Neural cell (in vitro differentiated cells): ENCODE data around the gene HK1. TPM values are rescaled to one million over a fixed set of nuclear protein-coding genes. Genes with fewer than 3 reads are reported as not detected.
"Not testable (repeated sequence)": the region's sequence is repeated elsewhere in the genome, so short reads cannot be mapped to it uniquely, and the experiment has no call there.

Experiments used
- H2AFZ ChIP-seq: fragments of 200-600, 300-800 bp; sonication (generic), shearing (Covaris generic); 2 replicates; pipeline ENCODE4 v1.6.0; 2014; ENCODE audit warnings: low read depth, mild to moderate bottlenecking, antibody characterized with exemption, low read length, moderate library complexity
- H3F3A ChIP-seq: fragments of 200-600 bp; shearing (Covaris generic); 2 replicates; pipeline ENCODE4 v1.6.1; 2016; ENCODE audit warnings: mild to moderate bottlenecking, moderate library complexity, mixed read lengths, antibody characterized with exemption, low read length; ENCODE audit not compliant: insufficient read depth, poor library complexity, severe bottlenecking
- H3K27ac ChIP-seq: fragments of 200-600, 300-800 bp; sonication (generic), shearing (Covaris generic); 2 replicates; pipeline ENCODE4 v1.5.1; 2014; ENCODE audit warnings: mild to moderate bottlenecking, low read length, moderate library complexity
- H3K27me3 ChIP-seq: fragments of 300-800, 200-600 bp; sonication (generic), shearing (Covaris generic); 2 replicates; pipeline ENCODE4 v1.6.0; 2014; ENCODE audit warnings: mild to moderate bottlenecking, low read depth, low read length, moderate library complexity; ENCODE audit not compliant: insufficient read depth
- H3K36me3 ChIP-seq: fragments of 300-800, 200-600 bp; sonication (generic), shearing (Covaris generic); 2 replicates; pipeline ENCODE4 v1.5.1; 2014; ENCODE audit warnings: mild to moderate bottlenecking, antibody characterized with exemption, low read length, moderate library complexity; ENCODE audit not compliant: insufficient read depth
- H3K4me2 ChIP-seq: fragments of 300-800, 200-600 bp; sonication (generic), shearing (Covaris generic); 2 replicates; pipeline ENCODE4 v1.6.0; 2014; ENCODE audit warnings: mild to moderate bottlenecking, low read length
- H3K4me3 ChIP-seq: fragments of 300-800, 200-600 bp; sonication (generic), shearing (Covaris generic); 2 replicates; pipeline ENCODE4 v1.5.1; 2014; ENCODE audit warnings: mild to moderate bottlenecking, low read length, moderate library complexity
- H3K79me2 ChIP-seq: fragments of 200-600 bp; shearing (Covaris generic); replicated peaks from 2 replicates; pipeline ENCODE4 v1.6.0; 2014; ENCODE audit warnings: mild to moderate bottlenecking, low read length, moderate library complexity; ENCODE audit not compliant: insufficient read depth
- H3K9ac ChIP-seq: fragments of 300-800, 200-600 bp; sonication (generic), shearing (Covaris generic); 2 replicates; pipeline ENCODE4 v1.6.1; 2016; ENCODE audit warnings: mild to moderate bottlenecking, low read length, mixed read lengths
- H3K9me2 ChIP-seq: fragments of 200-600 bp; shearing (Covaris generic); 2 replicates; pipeline ENCODE4 v1.6.1; 2016; ENCODE audit warnings: mild to moderate bottlenecking, low read length, mixed read lengths; ENCODE audit not compliant: insufficient read depth
- H3K9me3 ChIP-seq: fragments of 200-600, 300-800 bp; sonication (generic), shearing (Covaris generic); 2 replicates; pipeline ENCODE4 v1.6.1; 2016; ENCODE audit warnings: mild to moderate bottlenecking, mixed run types, low read length, moderate library complexity, mixed read lengths
- H4K20me1 ChIP-seq: fragments of 200-600 bp; shearing (Covaris generic); 2 replicates; pipeline ENCODE4 v1.6.1; 2016; ENCODE audit warnings: mild to moderate bottlenecking, mixed run types; ENCODE audit not compliant: insufficient read depth
- EP300 ChIP-seq: fragments of 450-650 bp; conservative IDR thresholded peaks from 2 replicates; pipeline ENCODE4 v1.6.1; 2014; ENCODE audit warnings: antibody characterized with exemption, mild to moderate bottlenecking, moderate library complexity; ENCODE audit not compliant: poor library complexity, severe bottlenecking
- EZH2 ChIP-seq: fragments of 200-600, 300-800 bp; shearing (Covaris generic), sonication (generic); IDR thresholded peaks from 2 replicates; pipeline ENCODE4 v1.6.1; 2014; ENCODE audit warnings: antibody characterized with exemption, low read length, borderline replicate concordance, mild to moderate bottlenecking; ENCODE audit not compliant: insufficient read depth, poor library complexity, severe bottlenecking
- MXI1 ChIP-seq: fragments of 450-650 bp; conservative IDR thresholded peaks from 2 replicates; pipeline ENCODE4 v1.6.1; 2014; ENCODE audit warnings: antibody characterized with exemption, mild to moderate bottlenecking; ENCODE audit not compliant: poor library complexity, severe bottlenecking
- POLR2AphosphoS5 ChIP-seq: IDR thresholded peaks from 2 replicates; pipeline ENCODE4 v1.6.1; 2012
- RAD21 ChIP-seq: fragments of 450-650 bp; conservative IDR thresholded peaks from 2 replicates; pipeline ENCODE4 v1.6.1; 2014; ENCODE audit warnings: antibody characterized with exemption, mild to moderate bottlenecking, moderate library complexity
- SMC3 ChIP-seq: fragments of 450-650 bp; conservative IDR thresholded peaks from 2 replicates; pipeline ENCODE4 v1.6.1; 2014; ENCODE audit warnings: antibody characterized with exemption, mild to moderate bottlenecking, moderate library complexity; ENCODE audit not compliant: poor library complexity
- TAF1 ChIP-seq: IDR thresholded peaks from 2 replicates; pipeline ENCODE4 v1.6.1; 2012; ENCODE audit warnings: low read depth
- polyA plus RNA-seq: library from polyadenylated mRNA; depleted of rRNA; stranded (reverse); fragments of >200 nt; gene quantifications from 2 replicates; pipeline ENCODE4 v1.2.3, GENCODE V29; 2014
- TF ChIP-seq, protein P1 (sequence below): IDR thresholded peaks from 2 replicates; pipeline ENCODE4 v1.6.1; 2012; ENCODE audit warnings: borderline replicate concordance
- TF ChIP-seq, protein P2 (sequence below): fragments of 450-650 bp; IDR thresholded peaks from 2 replicates; pipeline ENCODE4 v1.5.1; 2014; ENCODE audit warnings: antibody characterized with exemption, mild to moderate bottlenecking, moderate library complexity; ENCODE audit not compliant: poor library complexity, severe bottlenecking

The HK1 gene
- polyA plus RNA-seq, 1 donor from 2014 or later, result 60.5 TPM

DNA sequence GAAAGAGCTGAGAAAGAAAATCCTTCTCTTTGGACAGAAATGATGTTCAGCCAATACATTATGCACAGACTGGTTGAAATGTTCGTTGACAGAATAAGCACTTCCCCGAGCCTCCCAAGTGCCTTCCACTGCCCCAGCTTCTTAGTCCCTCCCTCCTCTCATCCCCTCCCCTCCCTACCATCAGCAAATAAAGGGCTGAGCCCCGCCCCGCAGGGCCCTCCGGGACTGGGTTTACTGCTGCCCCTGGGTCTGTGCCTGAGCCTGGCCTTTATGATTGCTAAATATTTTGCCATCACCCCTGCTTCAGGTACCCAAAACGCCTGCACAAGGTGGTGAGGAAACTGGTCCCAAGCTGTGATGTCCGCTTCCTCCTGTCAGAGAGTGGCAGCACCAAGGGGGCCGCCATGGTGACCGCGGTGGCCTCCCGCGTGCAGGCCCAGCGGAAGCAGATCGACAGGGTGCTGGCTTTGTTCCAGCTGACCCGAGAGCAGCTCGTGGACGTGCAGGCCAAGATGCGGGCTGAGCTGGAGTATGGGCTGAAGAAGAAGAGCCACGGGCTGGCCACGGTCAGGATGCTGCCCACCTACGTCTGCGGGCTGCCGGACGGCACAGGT lies 30.1 kb upstream of the HK1 start:
- Histone ChIP-seq H3K9me3 (no peaks in the 10 kb centered on the region), H3K9me2 (no peaks in the 10 kb centered on the region), H3K36me3 (no peaks in the 10 kb centered on the region), H3F3A (no peaks in the 10 kb centered on the region), H2AFZ (no peak overlapping the region), H3K4me3 (no peak overlapping the region), H3K27me3 (no peaks in the 10 kb centered on the region), H3K9ac (no peak overlapping the region), H3K79me2 (no peaks in the 10 kb centered on the region), H3K27ac (no peak overlapping the region), H4K20me1 (no peaks in the 10 kb centered on the region), H3K4me2 (no peak overlapping the region)
- TF ChIP-seq RAD21 (no peak), EZH2 (no peak)
- TF ChIP-seq, protein P1, sequence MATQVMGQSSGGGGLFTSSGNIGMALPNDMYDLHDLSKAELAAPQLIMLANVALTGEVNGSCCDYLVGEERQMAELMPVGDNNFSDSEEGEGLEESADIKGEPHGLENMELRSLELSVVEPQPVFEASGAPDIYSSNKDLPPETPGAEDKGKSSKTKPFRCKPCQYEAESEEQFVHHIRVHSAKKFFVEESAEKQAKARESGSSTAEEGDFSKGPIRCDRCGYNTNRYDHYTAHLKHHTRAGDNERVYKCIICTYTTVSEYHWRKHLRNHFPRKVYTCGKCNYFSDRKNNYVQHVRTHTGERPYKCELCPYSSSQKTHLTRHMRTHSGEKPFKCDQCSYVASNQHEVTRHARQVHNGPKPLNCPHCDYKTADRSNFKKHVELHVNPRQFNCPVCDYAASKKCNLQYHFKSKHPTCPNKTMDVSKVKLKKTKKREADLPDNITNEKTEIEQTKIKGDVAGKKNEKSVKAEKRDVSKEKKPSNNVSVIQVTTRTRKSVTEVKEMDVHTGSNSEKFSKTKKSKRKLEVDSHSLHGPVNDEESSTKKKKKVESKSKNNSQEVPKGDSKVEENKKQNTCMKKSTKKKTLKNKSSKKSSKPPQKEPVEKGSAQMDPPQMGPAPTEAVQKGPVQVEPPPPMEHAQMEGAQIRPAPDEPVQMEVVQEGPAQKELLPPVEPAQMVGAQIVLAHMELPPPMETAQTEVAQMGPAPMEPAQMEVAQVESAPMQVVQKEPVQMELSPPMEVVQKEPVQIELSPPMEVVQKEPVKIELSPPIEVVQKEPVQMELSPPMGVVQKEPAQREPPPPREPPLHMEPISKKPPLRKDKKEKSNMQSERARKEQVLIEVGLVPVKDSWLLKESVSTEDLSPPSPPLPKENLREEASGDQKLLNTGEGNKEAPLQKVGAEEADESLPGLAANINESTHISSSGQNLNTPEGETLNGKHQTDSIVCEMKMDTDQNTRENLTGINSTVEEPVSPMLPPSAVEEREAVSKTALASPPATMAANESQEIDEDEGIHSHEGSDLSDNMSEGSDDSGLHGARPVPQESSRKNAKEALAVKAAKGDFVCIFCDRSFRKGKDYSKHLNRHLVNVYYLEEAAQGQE, result no peak

DNA sequence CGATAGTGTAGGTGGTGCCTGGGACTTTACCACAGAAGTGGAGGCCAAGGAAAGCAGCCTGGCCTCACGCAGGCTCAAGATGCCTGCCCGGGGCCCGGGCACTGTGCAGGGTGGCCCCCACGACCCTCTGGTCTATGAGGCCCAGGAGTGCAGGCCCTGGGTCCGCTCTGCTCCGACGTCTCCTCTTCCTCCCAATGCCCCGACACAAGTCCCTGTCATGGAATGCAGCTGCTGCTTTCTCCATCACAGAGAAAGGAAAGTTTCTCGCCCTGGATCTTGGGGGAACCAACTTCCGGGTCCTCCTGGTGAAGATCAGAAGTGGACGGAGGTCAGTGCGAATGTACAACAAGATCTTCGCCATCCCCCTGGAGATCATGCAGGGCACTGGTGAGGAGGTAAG lies 28.3 kb upstream of the HK1 start:
- Histone ChIP-seq H2AFZ (no peak overlapping the region), H3F3A (no peaks in the 10 kb centered on the region), H3K36me3 (no peaks in the 10 kb centered on the region), H3K9me3 (no peaks in the 10 kb centered on the region), H3K4me3 (no peak overlapping the region), H3K79me2 (no peaks in the 10 kb centered on the region), H3K27me3 (no peaks in the 10 kb centered on the region), H3K27ac (no peak overlapping the region), H3K9ac (no peak overlapping the region), H3K9me2 (no peaks in the 10 kb centered on the region), H3K4me2 (no peak overlapping the region), H4K20me1 (no peaks in the 10 kb centered on the region)
- TF ChIP-seq EP300 (no peak), MXI1 (no peak), POLR2AphosphoS5 (no peak), EZH2 (no peak), RAD21 (no peak), SMC3 (no peak), TAF1 (no peak)
- TF ChIP-seq, protein P1, result no peak
- TF ChIP-seq, protein P2, sequence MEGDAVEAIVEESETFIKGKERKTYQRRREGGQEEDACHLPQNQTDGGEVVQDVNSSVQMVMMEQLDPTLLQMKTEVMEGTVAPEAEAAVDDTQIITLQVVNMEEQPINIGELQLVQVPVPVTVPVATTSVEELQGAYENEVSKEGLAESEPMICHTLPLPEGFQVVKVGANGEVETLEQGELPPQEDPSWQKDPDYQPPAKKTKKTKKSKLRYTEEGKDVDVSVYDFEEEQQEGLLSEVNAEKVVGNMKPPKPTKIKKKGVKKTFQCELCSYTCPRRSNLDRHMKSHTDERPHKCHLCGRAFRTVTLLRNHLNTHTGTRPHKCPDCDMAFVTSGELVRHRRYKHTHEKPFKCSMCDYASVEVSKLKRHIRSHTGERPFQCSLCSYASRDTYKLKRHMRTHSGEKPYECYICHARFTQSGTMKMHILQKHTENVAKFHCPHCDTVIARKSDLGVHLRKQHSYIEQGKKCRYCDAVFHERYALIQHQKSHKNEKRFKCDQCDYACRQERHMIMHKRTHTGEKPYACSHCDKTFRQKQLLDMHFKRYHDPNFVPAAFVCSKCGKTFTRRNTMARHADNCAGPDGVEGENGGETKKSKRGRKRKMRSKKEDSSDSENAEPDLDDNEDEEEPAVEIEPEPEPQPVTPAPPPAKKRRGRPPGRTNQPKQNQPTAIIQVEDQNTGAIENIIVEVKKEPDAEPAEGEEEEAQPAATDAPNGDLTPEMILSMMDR, result no peak

DNA sequence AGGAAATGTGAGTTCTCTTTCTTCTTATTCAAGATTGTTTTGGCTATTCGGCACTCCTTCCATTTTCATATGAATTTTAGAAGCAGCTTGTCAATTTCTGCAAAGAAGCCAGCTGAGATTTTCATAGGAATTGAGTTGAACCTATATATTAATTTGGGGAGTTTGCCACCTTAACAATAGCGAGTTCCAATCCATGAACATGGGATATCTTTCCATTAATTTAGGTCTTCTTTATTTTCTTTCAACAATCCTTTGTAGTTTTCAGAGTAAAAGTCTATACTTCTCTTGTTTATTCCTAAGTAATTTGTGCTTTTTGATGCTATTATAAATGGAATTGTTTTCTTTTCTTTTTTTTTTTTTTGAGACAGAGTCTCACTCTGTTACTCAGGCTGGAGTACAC lies 26.9 kb upstream of the HK1 start:
- not testable (repeated sequence) for H4K20me1 ChIP-seq, H3K9me2 ChIP-seq, H3K36me3 ChIP-seq, H3F3A ChIP-seq, H3K27ac ChIP-seq, H3K27me3 ChIP-seq, H3K9ac ChIP-seq, H3K9me3 ChIP-seq, H3K4me2 ChIP-seq, H3K4me3 ChIP-seq, H3K79me2 ChIP-seq, H2AFZ ChIP-seq
